Measurements from ENCODE around the gene TAAR2. TPM values are rescaled to one million over a fixed set of nuclear protein-coding genes. Genes with fewer than 3 reads are reported as not detected.

TAAR2 gene
- total and polyA plus RNA-seq, 3 experiments from 2014 or later = not detected

DNA sequence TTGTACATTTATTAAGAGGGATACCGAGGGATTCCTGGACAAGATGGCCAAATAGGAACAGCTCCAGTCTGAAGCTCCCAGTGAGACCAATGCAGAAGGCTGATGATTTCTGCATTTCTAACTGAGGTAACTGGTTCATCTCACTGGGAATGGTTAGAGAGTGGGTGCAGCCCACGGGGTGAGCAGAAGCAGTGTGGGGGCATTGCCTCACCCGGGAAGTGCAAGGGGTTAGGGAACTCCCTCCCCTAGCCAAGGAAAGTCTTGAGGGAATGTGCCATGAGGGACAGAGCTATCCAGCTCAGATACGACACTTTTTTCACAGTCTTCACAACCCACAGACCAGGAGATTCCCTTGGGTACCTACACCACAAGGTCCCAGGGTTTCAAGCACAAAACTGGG lies 10.7 kb upstream of the TAAR2 start:
- H3K36me3 ChIP-seq (ENCODE audit: insufficient read depth, low read length) = no peaks in the 10 kb centered on the region

DNA sequence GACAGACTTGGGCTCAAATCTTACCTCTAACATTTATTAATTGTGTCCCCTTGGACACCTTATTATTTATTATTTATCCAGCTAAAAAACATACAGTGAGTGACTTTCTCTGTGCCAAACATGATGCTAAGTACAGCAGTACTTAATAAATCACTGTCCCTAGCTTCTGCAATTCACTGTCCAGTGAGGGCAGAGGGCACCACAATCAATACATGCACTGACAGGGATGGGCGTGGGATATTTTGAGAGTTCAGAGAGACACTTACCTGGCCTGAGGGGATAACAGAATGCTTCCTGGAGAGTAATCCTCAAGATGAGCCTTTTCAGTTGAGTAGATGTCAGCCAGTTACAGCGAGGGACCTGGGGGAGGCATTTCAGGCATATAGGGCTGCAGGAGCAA lies 9.3 kb upstream of the TAAR2 start:
- Mint-ChIP-seq H3K9me3 (peaks cover 0 to 8% (median 1%) of the 10 kb centered on the region in 5 donors), H3K27ac (no peak overlapping the region), H3K27me3 (peaks cover 17 to 68% of the 10 kb centered on the region in 2 donors), H3K36me3 (no peaks in the 10 kb centered on the region), H3K4me1 (no peaks in the 10 kb centered on the region), H3K4me3 (no peak overlapping the region)
- Histone ChIP-seq H3K36me3 (ENCODE audit: insufficient read depth, low read length) (no peaks in the 10 kb centered on the region), H3K27ac (ENCODE audit: low read depth, low read length) (no peak overlapping the region), H3K4me1 (ENCODE audit: insufficient read depth, low read length) (no peaks in the 10 kb centered on the region), H3K9me3 (ENCODE audit: low read length) (no peaks in the 10 kb centered on the region), H3K4me3 (ENCODE audit: low read length) (no peak overlapping the region), H3K27me3 (ENCODE audit: insufficient read depth, low read length, poor library complexity, severe bottlenecking) (no peaks in the 10 kb centered on the region)
- DNase-seq = no peak
- CTCF ChIA-PET = no interaction called here
- POLR2A ChIA-PET = no interaction called here

More for the DNA sequence above, 10.7 kb upstream of the TAAR2 start:
- no peak overlapping the region for H3K27ac ChIP-seq (ENCODE audit: low read depth, low read length)
- CTCF ChIA-PET = no interaction called here
- H3K27ac Mint-ChIP-seq = no peak overlapping the region
- no peaks in the 10 kb centered on the region for H3K9me3 ChIP-seq (ENCODE audit: low read length)
- H3K27me3 ChIP-seq (ENCODE audit: insufficient read depth, low read length, poor library complexity, severe bottlenecking) = no peaks in the 10 kb centered on the region
- no peak overlapping the region for H3K4me3 ChIP-seq (ENCODE audit: low read length)
- H3K27me3 Mint-ChIP-seq = peaks cover 9 to 58% of the 10 kb centered on the region in 2 donors
- POLR2A ChIA-PET = no interaction called here
- H3K9me3 Mint-ChIP-seq = peaks cover 0 to 8% (median 3%) of the 10 kb centered on the region in 5 donors
- no peak overlapping the region for H3K4me3 Mint-ChIP-seq
- no peaks in the 10 kb centered on the region for H3K4me1 ChIP-seq (ENCODE audit: insufficient read depth, low read length)
- H3K4me1 Mint-ChIP-seq = peaks cover 0 to 5% (median 0%) of the 10 kb centered on the region in 3 donors
- H3K36me3 Mint-ChIP-seq = no peaks in the 10 kb centered on the region
- DNase-seq = no peak

DNA sequence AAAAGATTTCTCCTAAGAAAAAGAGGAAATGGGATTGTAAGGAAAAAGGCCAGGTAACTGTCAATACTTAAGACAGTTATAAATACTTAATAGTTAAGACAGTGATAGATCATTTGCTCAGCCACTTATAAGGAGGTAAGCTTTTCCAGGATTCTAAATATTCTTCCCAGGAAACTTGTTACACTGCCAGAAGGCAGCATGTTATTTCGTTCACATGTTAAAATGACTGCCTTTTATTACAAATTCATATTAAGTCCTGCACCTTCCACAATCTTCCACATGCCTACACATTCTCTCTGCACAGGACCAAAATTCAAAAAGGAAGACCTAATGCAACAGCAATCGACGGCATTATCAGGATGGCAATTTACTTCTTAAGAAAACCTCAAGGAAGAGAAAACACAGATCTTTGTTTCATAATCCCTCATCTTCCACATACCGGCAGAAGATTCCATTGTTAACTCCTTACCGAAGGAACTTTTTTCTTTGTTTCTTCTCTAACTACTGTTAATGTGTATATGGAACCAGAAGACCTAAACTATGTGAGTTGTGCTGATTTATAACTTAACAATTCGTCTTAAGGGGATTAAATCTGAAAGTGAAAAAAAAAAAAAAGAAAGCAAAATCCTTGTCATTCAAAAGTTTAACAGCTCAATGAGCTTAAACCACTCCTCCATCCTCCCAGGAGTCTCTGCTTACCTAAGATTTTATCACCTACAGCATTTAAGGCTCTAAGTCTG lies 799 bp downstream of the TAAR2 start:
- CTCF ChIA-PET = no interaction called here
- no peak for DNase-seq
- H3K9me3 ChIP-seq (ENCODE audit: low read length) = no peaks in the 10 kb centered on the region
- H3K4me3 Mint-ChIP-seq = no peak overlapping the region
- H3K36me3 ChIP-seq (ENCODE audit: insufficient read depth, low read length) = no peaks in the 10 kb centered on the region
- H3K27ac Mint-ChIP-seq = no peak overlapping the region
- H3K36me3 Mint-ChIP-seq = no peaks in the 10 kb centered on the region
- peaks cover 0 to 4% (median 0%) of the 10 kb centered on the region in 5 donors for H3K9me3 Mint-ChIP-seq
- no peaks in the 10 kb centered on the region for H3K27me3 ChIP-seq (ENCODE audit: insufficient read depth, low read length, poor library complexity, severe bottlenecking)
- POLR2A ChIA-PET = no interaction called here
- no peaks in the 10 kb centered on the region for H3K4me1 ChIP-seq (ENCODE audit: insufficient read depth, low read length)
- H3K4me3 ChIP-seq (ENCODE audit: low read length) = no peak overlapping the region
- H3K27ac ChIP-seq (ENCODE audit: low read depth, low read length) = no peak overlapping the region
- H3K27me3 Mint-ChIP-seq = peaks cover 15 to 40% of the 10 kb centered on the region in 2 donors
- H3K4me1 Mint-ChIP-seq = no peaks in the 10 kb centered on the region

DNA sequence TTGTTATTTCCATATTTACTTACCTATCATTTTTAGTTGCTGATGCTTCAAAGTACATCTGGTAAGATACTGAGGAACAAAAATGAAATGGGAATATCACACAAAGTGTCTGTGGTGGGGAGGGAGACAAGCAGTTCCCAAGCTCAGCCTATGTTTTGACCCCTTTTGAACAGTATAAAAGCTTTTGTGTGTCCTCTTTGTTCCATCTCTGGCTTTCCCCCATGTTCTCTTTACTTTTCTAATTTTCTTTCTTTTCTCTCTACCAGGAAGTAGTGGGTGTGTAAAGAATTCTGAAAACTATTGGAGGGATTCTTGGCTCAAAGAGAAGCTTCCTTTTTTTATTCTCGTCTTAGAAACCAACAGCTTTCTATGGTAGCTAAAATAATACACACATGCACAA lies 7.4 kb downstream of the TAAR2 start:
- Histone ChIP-seq H3K27ac (ENCODE audit: low read depth, low read length) (no peak overlapping the region), H3K27me3 (ENCODE audit: insufficient read depth, low read length, poor library complexity, severe bottlenecking) (no peaks in the 10 kb centered on the region), H3K36me3 (ENCODE audit: insufficient read depth, low read length) (no peaks in the 10 kb centered on the region), H3K4me3 (ENCODE audit: low read length) (no peak overlapping the region), H3K9me3 (ENCODE audit: low read length) (no peaks in the 10 kb centered on the region), H3K4me1 (ENCODE audit: insufficient read depth, low read length) (peaks cover 4% of the 10 kb centered on the region)
- ChIA-PET CTCF (interaction anchor here (1.4 kb wide), 1 partner anchor 27 kb away, joined by 4 read pairs; the partner anchor contains the start of gene TAAR5), POLR2A (no interaction called here)
- Mint-ChIP-seq H3K27ac (no peak overlapping the region), H3K4me1 (peaks cover 16 to 22% (median 17%) of the 10 kb centered on the region in 3 donors), H3K27me3 (peaks cover 3 to 8% of the 10 kb centered on the region in 2 donors), H3K4me3 (no peak overlapping the region), H3K36me3 (no peaks in the 10 kb centered on the region), H3K9me3 (no peaks in the 10 kb centered on the region)
- DNase-seq = no peak

DNA sequence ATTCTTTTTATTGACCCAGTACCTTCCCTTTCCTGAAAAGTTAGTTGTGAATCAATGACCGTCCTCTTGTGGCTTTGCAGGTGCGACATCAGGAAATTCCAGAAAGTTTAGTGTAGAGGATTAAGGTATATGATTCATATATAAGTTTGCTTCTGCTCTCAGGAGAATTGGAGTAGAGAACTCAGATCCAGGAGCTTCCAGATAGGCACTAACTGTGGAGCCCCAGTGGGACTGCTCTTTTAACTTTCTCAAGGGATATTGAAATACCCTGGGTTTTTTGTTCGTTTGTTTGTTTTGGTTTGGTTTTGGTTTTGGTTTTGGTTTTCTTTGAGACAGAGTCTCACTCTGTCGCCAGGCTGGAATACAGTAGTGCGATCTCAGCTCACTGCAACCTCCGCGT lies 9.5 kb downstream of the TAAR2 start:
- POLR2A ChIA-PET = no interaction called here
- Mint-ChIP-seq H3K27ac (peak overlapping the region in 5 of 8 donors; percentile 15 to 86 (median 35)), H3K27me3 (peaks cover 0 to 3% of the 10 kb centered on the region in 2 donors), H3K4me3 (peak overlapping the region in 6 of 7 donors; percentile 69 to 79 (median 75)), H3K36me3 (no peaks in the 10 kb centered on the region), H3K9me3 (no peaks in the 10 kb centered on the region), H3K4me1 (peaks cover 16 to 22% (median 17%) of the 10 kb centered on the region in 3 donors)
- DNase-seq = no peak
- Histone ChIP-seq H3K9me3 (ENCODE audit: low read length) (no peaks in the 10 kb centered on the region), H3K4me3 (ENCODE audit: low read length) (no peak overlapping the region), H3K4me1 (ENCODE audit: insufficient read depth, low read length) (peaks cover 4% of the 10 kb centered on the region), H3K36me3 (ENCODE audit: insufficient read depth, low read length) (no peaks in the 10 kb centered on the region), H3K27me3 (ENCODE audit: insufficient read depth, low read length, poor library complexity, severe bottlenecking) (no peaks in the 10 kb centered on the region), H3K27ac (ENCODE audit: low read depth, low read length) (no peak overlapping the region)
- CTCF ChIA-PET = no interaction called here

DNA sequence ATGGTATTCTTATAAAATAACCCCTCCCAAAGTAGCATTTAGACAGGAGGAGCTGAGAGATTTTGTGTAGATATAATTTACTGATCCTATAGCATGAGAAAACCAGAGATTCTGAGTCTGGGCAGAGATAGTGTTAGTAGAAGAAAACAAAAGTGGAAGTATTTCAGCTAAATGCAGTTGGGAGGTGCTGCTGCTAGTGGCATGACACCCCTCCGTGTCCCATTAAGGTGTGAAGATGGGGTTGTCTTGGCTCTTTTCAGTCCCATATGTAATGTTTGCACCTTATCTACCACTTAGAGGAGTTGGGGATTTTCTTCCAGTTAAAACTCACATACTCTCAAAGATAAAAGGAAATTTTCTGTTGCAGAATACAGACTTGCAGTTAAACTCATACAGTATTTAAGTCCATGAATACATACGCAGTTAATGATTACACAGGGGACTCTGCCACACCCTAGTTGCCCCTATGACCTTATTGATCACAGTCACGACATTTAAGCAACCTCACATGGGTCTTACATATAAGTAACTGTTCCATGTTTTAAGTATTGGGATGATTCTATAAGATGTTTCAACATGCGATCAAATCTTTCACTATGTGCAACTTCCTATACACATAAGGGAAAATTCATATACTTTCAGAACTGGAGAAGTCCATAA lies 11.5 kb downstream of the TAAR2 start:
- no peaks in the 10 kb centered on the region for H3K9me3 ChIP-seq (ENCODE audit: low read length)
- Mint-ChIP-seq H3K4me3 (peak overlapping the region in 6 of 7 donors; percentile 10 to 39 (median 32)), H3K27me3 (peaks cover 0 to 3% of the 10 kb centered on the region in 2 donors), H3K4me1 (peaks cover 16 to 22% (median 17%) of the 10 kb centered on the region in 3 donors), H3K27ac (peak overlapping the region in 1 of 8 donors; percentile 7), H3K9me3 (no peaks in the 10 kb centered on the region), H3K36me3 (no peaks in the 10 kb centered on the region)
- DNase-seq = peak in 1 of 5 donors; percentile 7
- H3K27me3 ChIP-seq (ENCODE audit: insufficient read depth, low read length, poor library complexity, severe bottlenecking) = no peaks in the 10 kb centered on the region
- ChIA-PET CTCF (no interaction called here), POLR2A (no interaction called here)
- peak overlapping the region; percentile 13 for H3K4me3 ChIP-seq (ENCODE audit: low read length)
- H3K27ac ChIP-seq (ENCODE audit: low read depth, low read length) = no peak overlapping the region
- H3K36me3 ChIP-seq (ENCODE audit: insufficient read depth, low read length) = no peaks in the 10 kb centered on the region
- peaks cover 4% of the 10 kb centered on the region for H3K4me1 ChIP-seq (ENCODE audit: insufficient read depth, low read length)

DNA sequence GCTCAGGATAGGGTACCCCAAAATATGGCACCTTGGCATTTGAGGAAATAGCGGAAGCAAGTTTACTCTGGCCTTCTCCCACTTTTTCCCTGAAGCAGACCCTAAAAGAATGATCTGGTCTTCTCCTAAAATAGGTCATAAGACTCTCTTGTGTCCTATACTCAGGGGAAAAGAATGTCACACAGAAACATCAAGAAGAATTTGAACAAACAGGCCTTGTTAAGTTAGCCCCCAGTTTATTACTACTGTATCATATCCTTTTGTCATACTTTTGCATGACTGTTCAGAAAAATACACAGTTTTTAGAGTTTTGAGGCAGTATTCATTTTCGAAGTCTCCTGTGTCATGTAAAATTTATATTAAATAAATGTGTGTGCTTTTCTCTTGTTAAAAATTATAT lies 12.5 kb downstream of the TAAR2 start:
- Histone ChIP-seq H3K9me3 (ENCODE audit: low read length) (no peaks in the 10 kb centered on the region), H3K27me3 (ENCODE audit: insufficient read depth, low read length, poor library complexity, severe bottlenecking) (no peaks in the 10 kb centered on the region), H3K27ac (ENCODE audit: low read depth, low read length) (no peak overlapping the region), H3K4me1 (ENCODE audit: insufficient read depth, low read length) (peaks cover 4% of the 10 kb centered on the region), H3K4me3 (ENCODE audit: low read length) (no peak overlapping the region), H3K36me3 (ENCODE audit: insufficient read depth, low read length) (no peaks in the 10 kb centered on the region)
- POLR2A ChIA-PET = no interaction called here
- no peak for DNase-seq
- H3K36me3 Mint-ChIP-seq = no peaks in the 10 kb centered on the region
- H3K4me3 Mint-ChIP-seq = no peak overlapping the region
- H3K9me3 Mint-ChIP-seq = no peaks in the 10 kb centered on the region
- peaks cover 2 to 3% of the 10 kb centered on the region in 2 donors for H3K27me3 Mint-ChIP-seq
- peak overlapping the region in 1 of 8 donors; percentile 61 for H3K27ac Mint-ChIP-seq
- CTCF ChIA-PET = no interaction called here
- H3K4me1 Mint-ChIP-seq = peaks cover 16 to 22% (median 17%) of the 10 kb centered on the region in 3 donors

DNA sequence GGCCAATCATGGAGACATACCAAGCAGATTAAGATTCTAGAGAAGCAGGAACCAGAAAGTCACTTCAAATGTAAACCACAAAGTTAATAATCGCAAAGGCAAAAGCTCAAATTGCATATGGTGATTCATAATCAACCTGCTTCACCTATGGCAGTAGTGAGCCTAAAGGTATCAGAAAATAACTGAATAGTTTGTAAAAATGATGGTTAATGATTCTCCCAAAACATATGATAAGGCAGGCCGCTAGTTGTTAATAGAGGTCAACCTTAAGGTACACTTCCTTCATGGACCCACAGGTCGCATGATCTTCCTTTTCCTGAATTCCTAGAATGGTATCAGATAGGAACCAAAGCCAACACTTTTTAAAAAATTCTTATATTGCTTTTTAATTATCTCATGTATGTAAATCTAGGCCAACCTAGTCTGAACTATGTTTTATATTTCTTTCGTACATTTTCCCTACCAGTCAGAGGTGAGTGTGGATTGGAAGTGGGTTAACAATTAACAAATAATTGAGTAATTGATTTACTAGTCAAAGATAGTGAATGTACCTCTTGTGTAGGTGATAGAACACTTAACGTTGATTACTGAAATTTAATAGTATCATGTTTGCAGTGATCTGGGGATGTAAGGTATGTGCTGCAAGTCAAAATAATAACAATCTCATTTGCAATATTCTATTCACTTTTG lies 16.4 kb downstream of the TAAR2 start:
- Mint-ChIP-seq H3K9me3 (peaks cover 0 to 3% (median 0%) of the 10 kb centered on the region in 5 donors), H3K27ac (no peak overlapping the region), H3K36me3 (no peaks in the 10 kb centered on the region), H3K4me1 (peaks cover 5 to 9% (median 6%) of the 10 kb centered on the region in 3 donors), H3K27me3 (peaks cover 5 to 12% of the 10 kb centered on the region in 2 donors), H3K4me3 (no peak overlapping the region)
- ChIA-PET CTCF (no interaction called here), POLR2A (no interaction called here)
- H3K36me3 ChIP-seq (ENCODE audit: insufficient read depth, low read length) = no peaks in the 10 kb centered on the region
- DNase-seq = no peak
- no peak overlapping the region for H3K4me3 ChIP-seq (ENCODE audit: low read length)
- H3K27me3 ChIP-seq (ENCODE audit: insufficient read depth, low read length, poor library complexity, severe bottlenecking) = no peaks in the 10 kb centered on the region
- H3K27ac ChIP-seq (ENCODE audit: low read depth, low read length) = no peak overlapping the region
- no peaks in the 10 kb centered on the region for H3K9me3 ChIP-seq (ENCODE audit: low read length)
- H3K4me1 ChIP-seq (ENCODE audit: insufficient read depth, low read length) = peaks cover 2% of the 10 kb centered on the region

Measured in CD8-positive, alpha-beta memory T cell (primary cell).